Neural progenitor cell (in vitro differentiated cells): ENCODE measurements around the gene CALCOCO2.

Experiments used
- CTCF ChIP-seq: fragments of 200-600 bp; sonication (generic); IDR thresholded peaks from 2 replicates; pipeline ENCODE4 v1.5.1; 2017; ENCODE audit warnings: antibody characterized with exemption, mild to moderate bottlenecking
- EZH2phosphoT487 ChIP-seq: fragments of 200-600 bp; sonication (generic); IDR thresholded peaks from 2 replicates; pipeline ENCODE4 v1.6.1; 2017; ENCODE audit warnings: antibody characterized with exemption

GRCh38 chr17:48835971-48836370, 5.1 kb downstream of the CALCOCO2 start:
- no peak for TF ChIP-seq CTCF
- no peak for TF ChIP-seq EZH2phosphoT487
